Endothelial cell of umbilical vein (primary cell): Measurements from ENCODE around the gene CLEC16A. TPM values are rescaled to one million over a fixed set of nuclear protein-coding genes. Genes with fewer than 3 reads are reported as not detected.

Experiments used
- BruUV-seq: library from RNA; stranded (reverse); fragments of 400-500 nt; replicated peaks from 2 replicates; lab custom pipeline; 2021; lab: Mats Ljungman, UMichigan
- CTCF ChIA-PET: fragments of 300-600, 350-600 bp; sonication (Branson Sonifier 250); formaldehyde crosslinking; loops from one replicate; lab custom pipeline; 2021; ENCODE audit warnings: antibody characterized with exemption, inconsistent platforms; lab: Charles Lee
- POLR2A ChIA-PET: fragments of 300-600, 350-600 bp; sonication (Branson Sonifier 250); formaldehyde crosslinking; loops from one replicate; lab custom pipeline; 2021; ENCODE audit warnings: antibody characterized with exemption, inconsistent platforms; lab: Charles Lee
- DNase-seq: peaks from one replicate; pipeline ENCODE4 v3.0.0-alpha.2; 2011; ENCODE audit warnings: low read depth, low spot score
- FAIRE-seq: peaks from 2 replicates; lab custom pipeline; 2011; peaks lifted over from hg19 to GRCh38; lab: Jason Lieb, UNC
- H2AFZ ChIP-seq: 2 replicates; pipeline ENCODE4 v1.6.0; 2012; ENCODE audit warnings: low read depth, low read length, control low read depth, inconsistent platforms
- H3K27ac ChIP-seq: 2 replicates; pipeline ENCODE4 v1.5.1; 2011; ENCODE audit warnings: low read depth, mild to moderate bottlenecking, control low read depth, low read length, moderate library complexity; ENCODE audit not compliant: insufficient read depth
- H3K27me3 ChIP-seq, 2 experiments: 2 replicates each; pipeline versions ENCODE4 v1.6.0 to v1.6.1; 2011; ENCODE audit warnings: low read length in 2 of 2, mixed read lengths in 1 of 2; ENCODE audit not compliant: control insufficient read depth in 2 of 2, insufficient read depth in 2 of 2
- H3K36me3 ChIP-seq, 2 experiments: 2 replicates in 1 of 2; 3 replicates in 1 of 2; pipeline ENCODE4 v1.5.1; 2011; ENCODE audit warnings: low read length in 2 of 2, mild to moderate bottlenecking in 1 of 2, moderate library complexity in 1 of 2; ENCODE audit not compliant: control insufficient read depth in 2 of 2, insufficient read depth in 2 of 2; ENCODE audit errors: extremely low read depth in 1 of 2
- H3K4me1 ChIP-seq: 3 replicates; pipeline ENCODE4 v1.5.1; 2011; ENCODE audit warnings: mild to moderate bottlenecking, low read length; ENCODE audit not compliant: control insufficient read depth, insufficient read depth; ENCODE audit errors: extremely low read depth
- H3K4me2 ChIP-seq: 2 replicates; pipeline ENCODE4 v1.6.1; 2011; ENCODE audit warnings: low read length, control low read depth, mixed read lengths; ENCODE audit not compliant: insufficient read depth
- H3K4me3 ChIP-seq, 3 experiments: fragments of 200-600 bp in 1 of 3; sonication (generic), shearing (Covaris generic) in 1 of 3; replicated peaks in 1 of 3; 2 replicates each; pipeline ENCODE4 v1.5.1; 2011 to 2016; ENCODE audit warnings: control low read depth in 3 of 3, low read length in 3 of 3, mild to moderate bottlenecking in 2 of 3, inconsistent platforms in 1 of 3, low read depth in 1 of 3, moderate library complexity in 1 of 3; ENCODE audit not compliant: insufficient read depth in 1 of 3
- H3K79me2 ChIP-seq: 2 replicates; pipeline ENCODE4 v1.6.0; 2012; ENCODE audit warnings: low read length, inconsistent platforms; ENCODE audit not compliant: control insufficient read depth, insufficient read depth
- H3K9ac ChIP-seq: replicated peaks from 2 replicates; pipeline ENCODE3; 2011; ENCODE audit warnings: low read length, control low read depth; ENCODE audit not compliant: insufficient read depth; ENCODE audit errors: extremely low read depth
- H3K9me1 ChIP-seq: replicated peaks from 3 replicates; pipeline ENCODE4 v1.6.0; 2011; ENCODE audit warnings: mild to moderate bottlenecking, low read length; ENCODE audit not compliant: control insufficient read depth, insufficient read depth; ENCODE audit errors: extremely low read depth
- H3K9me3 ChIP-seq: replicated peaks from 2 replicates; pipeline ENCODE4 v1.5.1; 2012; ENCODE audit warnings: low read length, inconsistent platforms; ENCODE audit not compliant: control insufficient read depth, insufficient read depth
- H4K20me1 ChIP-seq: replicated peaks from 2 replicates; pipeline ENCODE3; 2011; ENCODE audit warnings: mild to moderate bottlenecking, low read length; ENCODE audit not compliant: control insufficient read depth, insufficient read depth; ENCODE audit errors: extremely low read depth
- CTCF ChIP-seq, 2 donors: IDR thresholded peaks; 1 replicate in 1 of 2; 2 replicates in 1 of 2; pipeline ENCODE4 v1.5.1; 2011; ENCODE audit warnings: low read length in 2 of 2, mild to moderate bottlenecking in 2 of 2, moderate library complexity in 2 of 2, control low read depth in 1 of 2, inconsistent platforms in 1 of 2, low read depth in 1 of 2; ENCODE audit not compliant: insufficient read depth in 1 of 2; ENCODE audit errors: extremely low read depth in 1 of 2
- EZH2 ChIP-seq: IDR thresholded peaks from 2 replicates; pipeline ENCODE4 v1.6.1; 2012; ENCODE audit warnings: borderline replicate concordance, low read depth, mild to moderate bottlenecking, moderate library complexity, low read length, inconsistent platforms; ENCODE audit not compliant: severe bottlenecking
- FOS ChIP-seq: IDR thresholded peaks from 2 replicates; pipeline ENCODE4 v1.6.1; 2011; ENCODE audit warnings: mild to moderate bottlenecking, low read length, moderate library complexity, borderline replicate concordance; ENCODE audit not compliant: insufficient read depth
- GATA2 ChIP-seq: IDR thresholded peaks from 2 replicates; pipeline ENCODE4 v1.7.0; 2011; ENCODE audit warnings: low read depth, mild to moderate bottlenecking, moderate library complexity, mixed read lengths, low read length; ENCODE audit not compliant: insufficient read length, insufficient read depth
- JUN ChIP-seq: IDR thresholded peaks from 2 replicates; pipeline ENCODE4 v1.6.1; 2011; ENCODE audit warnings: borderline replicate concordance, low read depth; ENCODE audit not compliant: insufficient read length, insufficient read depth
- MYC ChIP-seq: IDR thresholded peaks from one replicate; pipeline ENCODE4 v1.6.1; 2011; ENCODE audit warnings: mild to moderate bottlenecking, low read depth, low read length
- POLR2A ChIP-seq: IDR thresholded peaks from 2 replicates; pipeline ENCODE4 v1.6.1; 2012; ENCODE audit warnings: low read depth, mild to moderate bottlenecking, control low read depth, low read length
- POLR2AphosphoS5 ChIP-seq: IDR thresholded peaks from 2 replicates; pipeline ENCODE4 v1.6.1; 2012; ENCODE audit warnings: low read depth, mild to moderate bottlenecking, control low read depth, low read length, moderate library complexity; ENCODE audit not compliant: insufficient read depth
- dilution Hi-C: fragments of 300-500 bp; cut with MboI; formaldehyde crosslinking; loops from one replicate; pipeline ENCODE4 v1.15.0; 2019; ENCODE audit warnings: low sequenced_read_pairs; ENCODE audit not compliant: extremely low pct_ligation_motif_present
- intact Hi-C: fragments of 100-400 bp; cut with micrococcal nuclease; formaldehyde crosslinking; loops from one replicate; pipeline ENCODE4 v1.10.0; 2022
- polyA plus RNA-seq, 4 experiments: library from polyadenylated mRNA; depleted of rRNA in 3 of 4; stranded (reverse) in 3 of 4; unstranded in 1 of 4; fragments of >200 nt; gene quantifications; 2 replicates each; pipeline versions ENCODE4 v1.2.1 to v1.2.3, GENCODE V29; 2011 to 2012; ENCODE audit warnings: missing spikeins in 1 of 4
- total RNA-seq: library from RNA; stranded (reverse); gene quantifications from 2 replicates; pipeline ENCODE4 v1.2.3, GENCODE V29; 2021
- TF ChIP-seq, protein P1 (sequence below): IDR thresholded peaks from 2 replicates; pipeline ENCODE4 v1.6.1; 2011; ENCODE audit not compliant: insufficient read depth, insufficient read length

Gene CLEC16A
- total and polyA plus RNA-seq, 2 donors (not counting 3 experiments of a cell fraction or from before 2014, with no cell fraction given) = 11.4 to 23.3 TPM

DNA sequence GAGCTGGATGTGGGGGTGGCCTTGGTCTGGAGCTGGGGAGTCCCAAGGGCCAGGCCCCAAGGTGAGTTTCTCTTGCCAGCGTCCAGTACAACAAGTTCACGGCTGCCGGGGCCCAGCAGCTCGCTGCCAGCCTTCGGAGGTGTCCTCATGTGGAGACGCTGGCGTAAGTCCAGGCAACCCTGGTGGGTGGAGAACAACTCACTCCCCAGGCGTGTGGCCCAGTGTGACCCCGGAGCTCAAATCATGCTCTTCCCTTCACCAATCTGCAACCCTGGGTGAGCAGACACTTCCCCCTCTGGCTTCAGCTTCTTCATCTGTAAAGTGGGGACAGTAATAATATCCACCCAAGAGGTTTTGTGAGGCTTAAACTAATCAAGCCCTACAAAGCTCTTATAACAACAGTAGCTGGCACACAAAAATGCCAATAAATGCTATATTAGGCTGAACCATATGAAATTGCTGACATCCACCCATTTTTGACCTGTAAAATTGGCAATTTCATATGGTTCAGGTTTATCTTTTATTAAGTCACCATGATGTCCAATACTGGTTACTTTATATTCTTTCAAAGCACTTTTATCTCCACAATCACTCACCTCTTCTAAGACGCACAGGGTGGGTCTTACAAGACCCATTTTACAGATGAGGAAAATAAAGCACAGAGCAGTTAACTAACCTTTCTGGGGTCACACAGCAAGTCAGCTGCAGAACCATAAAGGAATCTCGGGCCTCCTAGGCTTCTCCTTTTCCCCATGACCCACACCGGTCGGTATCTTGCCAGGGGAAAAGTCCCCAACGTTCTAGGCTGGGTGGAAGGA is 21.8 kb upstream of the CLEC16A start:
- Histone ChIP-seq H3K4me1 (no peaks in the 10 kb centered on the region), H4K20me1 (no peaks in the 10 kb centered on the region), H3K9me1 (no peaks in the 10 kb centered on the region), H3K4me2 (no peak overlapping the region), H3K79me2 (no peaks in the 10 kb centered on the region), H3K36me3 (peaks cover 0 to 5% of the 10 kb centered on the region in 2 experiments), H3K9me3 (no peaks in the 10 kb centered on the region), H3K27ac (no peak overlapping the region), H3K4me3 (no peak overlapping the region), H3K27me3 (no peaks in the 10 kb centered on the region), H3K9ac (no peak overlapping the region), H2AFZ (no peak overlapping the region)
- dilution Hi-C loops = no loop called here
- no TSS peak for BruUV-seq
- intact Hi-C loops = no loop called here
- CTCF ChIA-PET = no interaction called here
- TF ChIP-seq MYC (no peak), JUN (no peak), FOS (no peak), CTCF (IDR thresholded peaks at IDR 0.05; ENCODE audit: extremely low read depth in 1 of 2, insufficient read depth in 1 of 2, low read depth in 1 of 2, low read length in 2 of 2) (no peak), POLR2A (no peak), POLR2AphosphoS5 (no peak), GATA2 (no peak), EZH2 (no peak)
- TF ChIP-seq, protein P1, sequence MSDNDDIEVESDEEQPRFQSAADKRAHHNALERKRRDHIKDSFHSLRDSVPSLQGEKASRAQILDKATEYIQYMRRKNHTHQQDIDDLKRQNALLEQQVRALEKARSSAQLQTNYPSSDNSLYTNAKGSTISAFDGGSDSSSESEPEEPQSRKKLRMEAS = no peak
- DNase-seq = no peak
- POLR2A ChIA-PET = no interaction called here
- FAIRE-seq = no peak
